ENCODE measurements around the gene OR1I1.
A peak's percentile ranks its signal among the peaks of the same experiment; 100 is the strongest.

The OR1I1 gene

DNA sequence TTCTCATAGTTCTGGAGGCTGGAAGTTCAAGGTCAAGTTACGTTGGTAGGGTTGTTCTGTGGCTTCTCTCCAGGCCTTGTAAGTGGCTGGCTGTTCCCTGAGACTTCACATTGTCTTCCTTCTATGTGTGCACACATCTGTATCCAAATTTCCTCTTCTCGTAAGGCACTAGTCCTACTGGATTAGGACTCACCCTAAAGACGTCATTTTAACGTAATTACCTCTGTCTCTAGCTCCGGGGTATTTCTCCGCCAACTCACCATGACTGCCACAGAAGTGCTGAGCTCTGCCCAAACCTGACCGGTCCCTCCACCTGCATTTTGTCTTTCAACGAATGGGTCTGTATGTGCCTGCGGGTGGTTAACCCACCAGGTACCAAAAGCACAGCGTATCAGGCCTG lies 16.4 kb downstream of the OR1I1 start:
- no peak overlapping the region for H3K4me3 ChIP-seq (ENCODE audit: low read depth, low read length)
- DNase-seq (ENCODE audit: low read depth): no peak
- TF ChIP-seq CTCF (conservative IDR thresholded peaks at IDR 0.05; ENCODE audit: low read depth, low read length): no peak

GRCh38 chr19:15099017-15099582 lies 17.1 kb downstream of the OR1I1 start:
- H3K4me3 ChIP-seq (ENCODE audit: low read depth, low read length): no peak overlapping the region
- no peak for TF ChIP-seq CTCF (conservative IDR thresholded peaks at IDR 0.05; ENCODE audit: low read depth, low read length)
- no peak for DNase-seq (ENCODE audit: low read depth)

GRCh38 chr19:15101479-15102082 lies 19.6 kb downstream of the OR1I1 start:
- TF ChIP-seq CTCF (conservative IDR thresholded peaks at IDR 0.05; ENCODE audit: low read depth, low read length): peak; percentile 83
- no peak overlapping the region for H3K4me3 ChIP-seq (ENCODE audit: low read depth, low read length)
- DNase-seq (ENCODE audit: low read depth): peak; percentile 74

GRCh38 chr19:15104003-15104402 lies 22.0 kb downstream of the OR1I1 start:
- no peak for DNase-seq (ENCODE audit: low read depth)
- H3K4me3 ChIP-seq (ENCODE audit: low read depth, low read length): no peak overlapping the region
- no peak for TF ChIP-seq CTCF (conservative IDR thresholded peaks at IDR 0.05; ENCODE audit: low read depth, low read length)

GRCh38 chr19:15104411-15104810 lies 22.4 kb downstream of the OR1I1 start:
- TF ChIP-seq CTCF (conservative IDR thresholded peaks at IDR 0.05; ENCODE audit: low read depth, low read length): no peak
- no peak overlapping the region for H3K4me3 ChIP-seq (ENCODE audit: low read depth, low read length)
- DNase-seq (ENCODE audit: low read depth): no peak

GRCh38 chr19:15105044-15105443 lies 23.0 kb downstream of the OR1I1 start:
- no peak for DNase-seq (ENCODE audit: low read depth)
- no peak overlapping the region for H3K4me3 ChIP-seq (ENCODE audit: low read depth, low read length)
- TF ChIP-seq CTCF (conservative IDR thresholded peaks at IDR 0.05; ENCODE audit: low read depth, low read length): no peak

Data from choroid plexus epithelial cell (primary cell).